Measurements from ENCODE around the gene PTH2R.

DNA sequence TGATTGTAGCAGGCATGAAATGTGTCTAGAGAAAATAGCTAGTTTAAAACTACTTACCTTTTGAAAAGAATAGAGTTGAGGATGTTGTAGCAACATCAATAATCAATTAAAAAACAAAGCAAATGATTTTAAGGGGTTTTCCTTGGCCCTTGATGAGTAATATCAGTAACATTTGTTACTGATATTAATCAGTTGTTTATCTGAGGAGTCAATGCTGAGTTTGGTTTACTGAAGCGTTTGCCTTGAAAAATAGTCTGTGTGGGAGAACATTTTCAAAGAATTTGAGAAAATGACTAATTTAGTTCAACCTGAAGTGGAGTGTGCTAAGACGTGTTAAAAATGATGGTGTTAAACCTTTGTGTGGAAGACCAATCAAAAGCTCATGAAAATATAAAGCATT is 9.3 kb downstream of the PTH2R start:
- TF ChIP-seq, protein P1, sequence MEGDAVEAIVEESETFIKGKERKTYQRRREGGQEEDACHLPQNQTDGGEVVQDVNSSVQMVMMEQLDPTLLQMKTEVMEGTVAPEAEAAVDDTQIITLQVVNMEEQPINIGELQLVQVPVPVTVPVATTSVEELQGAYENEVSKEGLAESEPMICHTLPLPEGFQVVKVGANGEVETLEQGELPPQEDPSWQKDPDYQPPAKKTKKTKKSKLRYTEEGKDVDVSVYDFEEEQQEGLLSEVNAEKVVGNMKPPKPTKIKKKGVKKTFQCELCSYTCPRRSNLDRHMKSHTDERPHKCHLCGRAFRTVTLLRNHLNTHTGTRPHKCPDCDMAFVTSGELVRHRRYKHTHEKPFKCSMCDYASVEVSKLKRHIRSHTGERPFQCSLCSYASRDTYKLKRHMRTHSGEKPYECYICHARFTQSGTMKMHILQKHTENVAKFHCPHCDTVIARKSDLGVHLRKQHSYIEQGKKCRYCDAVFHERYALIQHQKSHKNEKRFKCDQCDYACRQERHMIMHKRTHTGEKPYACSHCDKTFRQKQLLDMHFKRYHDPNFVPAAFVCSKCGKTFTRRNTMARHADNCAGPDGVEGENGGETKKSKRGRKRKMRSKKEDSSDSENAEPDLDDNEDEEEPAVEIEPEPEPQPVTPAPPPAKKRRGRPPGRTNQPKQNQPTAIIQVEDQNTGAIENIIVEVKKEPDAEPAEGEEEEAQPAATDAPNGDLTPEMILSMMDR (conservative IDR thresholded peaks at IDR 0.05 in 1 of 2, IDR thresholded peaks at IDR 0.05 in 1 of 2; ENCODE audit: low read depth in 1 of 2, low read length in 2 of 2), result no peak
- no peak for TF ChIP-seq EZH2 (IDR thresholded peaks at IDR 0.05; ENCODE audit: low read length, missing control alignments)
